SIG-M5 treated with dmso at 0.1 percent for 504 hours (cell line): ENCODE data around the gene IKZF1.

Source experiments
- DNase-seq: peaks from one replicate; lab custom pipeline; 2025; ENCODE audit not compliant: unreplicated experiment; lab: John Stamatoyannopoulos, UW

Gene IKZF1

DNA sequence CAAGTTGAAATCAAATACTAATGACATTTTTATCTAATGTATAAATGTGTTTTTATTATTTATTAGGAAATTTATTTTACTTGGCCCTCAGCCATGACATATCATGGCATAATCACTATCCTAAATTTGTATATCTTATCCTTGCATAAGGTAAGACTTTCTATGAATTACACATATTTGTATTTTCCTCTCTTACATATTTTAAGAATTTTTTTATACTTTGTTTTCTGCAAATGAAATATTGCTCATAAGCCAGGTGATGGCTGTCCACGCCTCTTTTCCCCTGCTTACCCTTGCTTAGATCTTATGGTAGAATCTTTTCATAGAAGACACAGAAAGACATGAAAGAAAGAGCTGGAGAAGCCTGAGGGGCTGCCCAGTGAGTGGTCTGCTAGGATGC, 48.2 kb downstream of the IKZF1 start:
- DNase-seq: no peak

GRCh38 chr7:50353201-50353600, 48.7 kb downstream of the IKZF1 start:
- no peak for DNase-seq

- no peak for DNase-seq
These were observed 49.5 kb downstream of the IKZF1 start for GRCh38 chr7:50353894-50354595.

- DNase-seq: no peak
These were observed 51.3 kb downstream of the IKZF1 start for GRCh38 chr7:50355817-50356178.

- peak; percentile 99 for DNase-seq
These were observed 51.9 kb downstream of the IKZF1 start for GRCh38 chr7:50356212-50356944.

GRCh38 chr7:50356945-50357268, 52.4 kb downstream of the IKZF1 start:
- DNase-seq: no peak

- DNase-seq: no peak
These were observed 52.9 kb downstream of the IKZF1 start for GRCh38 chr7:50357426-50357825.

DNA sequence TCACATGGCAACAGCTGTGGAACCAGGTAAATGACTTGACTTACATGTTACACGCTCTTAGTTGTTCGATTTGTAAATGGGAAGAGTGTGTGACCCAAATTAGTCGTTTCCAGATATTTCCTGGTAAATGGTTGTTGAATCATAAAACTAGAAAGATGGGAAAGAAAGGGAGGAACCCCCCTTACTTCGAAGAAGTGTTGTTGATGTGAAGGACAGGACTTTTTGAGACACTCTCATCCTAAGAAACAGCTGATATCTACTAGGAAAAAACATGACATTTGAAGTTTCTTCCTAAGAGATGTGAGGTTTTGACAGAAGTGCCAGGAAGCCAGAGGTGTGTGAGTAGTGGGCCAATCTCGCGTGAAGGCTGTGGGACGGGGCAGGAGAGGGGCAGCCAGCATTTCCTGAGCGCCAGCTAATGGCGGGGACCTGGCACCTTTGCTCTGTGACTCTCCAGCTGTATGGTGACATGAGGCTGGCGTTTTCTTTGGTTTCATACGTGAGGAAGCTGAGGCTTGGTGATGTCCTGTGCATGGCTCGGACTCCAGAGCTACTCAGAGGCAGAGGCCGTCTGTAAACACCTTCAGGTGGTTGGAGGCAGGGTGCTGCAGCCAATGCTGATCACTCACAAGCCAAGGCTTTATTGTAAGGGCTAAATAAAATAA, 53.7 kb downstream of the IKZF1 start:
- DNase-seq: no peak

- DNase-seq: no peak
These were observed 54.3 kb downstream of the IKZF1 start for GRCh38 chr7:50358779-50359178.

DNA sequence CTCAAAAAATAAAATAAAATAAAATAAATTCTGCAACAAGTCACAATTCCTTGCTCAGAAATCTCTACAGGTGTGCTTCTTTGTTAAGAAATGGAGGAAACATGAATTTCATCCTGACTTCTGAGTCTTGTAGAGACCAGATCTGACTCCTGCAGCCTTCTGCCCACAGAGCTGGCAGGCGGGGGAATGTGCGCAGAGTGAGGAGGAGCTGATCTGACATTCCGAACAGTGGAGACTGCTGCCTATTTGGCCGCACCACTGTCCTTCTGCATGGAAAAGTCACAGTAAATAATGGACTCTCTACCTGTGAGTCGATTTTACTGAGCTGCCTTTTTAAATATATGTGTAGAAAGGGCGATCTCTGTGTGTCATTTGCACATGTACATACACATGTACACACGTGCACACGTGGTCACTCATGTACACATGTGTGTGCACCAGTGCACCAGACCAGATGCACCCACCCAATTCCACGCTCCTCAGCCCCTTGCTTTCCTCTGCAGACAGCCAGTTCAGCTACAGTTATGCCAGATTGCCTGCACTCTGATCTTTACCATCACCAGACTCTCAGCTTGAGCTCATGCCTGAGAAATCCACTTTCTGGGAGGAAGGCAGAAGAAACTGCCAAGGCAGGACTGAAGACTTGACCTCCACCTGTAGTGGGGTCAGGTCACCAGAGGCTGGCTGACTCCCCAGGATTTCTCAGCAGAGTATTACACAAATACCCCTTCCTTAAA, 54.9 kb downstream of the IKZF1 start:
- no peak for DNase-seq

DNA sequence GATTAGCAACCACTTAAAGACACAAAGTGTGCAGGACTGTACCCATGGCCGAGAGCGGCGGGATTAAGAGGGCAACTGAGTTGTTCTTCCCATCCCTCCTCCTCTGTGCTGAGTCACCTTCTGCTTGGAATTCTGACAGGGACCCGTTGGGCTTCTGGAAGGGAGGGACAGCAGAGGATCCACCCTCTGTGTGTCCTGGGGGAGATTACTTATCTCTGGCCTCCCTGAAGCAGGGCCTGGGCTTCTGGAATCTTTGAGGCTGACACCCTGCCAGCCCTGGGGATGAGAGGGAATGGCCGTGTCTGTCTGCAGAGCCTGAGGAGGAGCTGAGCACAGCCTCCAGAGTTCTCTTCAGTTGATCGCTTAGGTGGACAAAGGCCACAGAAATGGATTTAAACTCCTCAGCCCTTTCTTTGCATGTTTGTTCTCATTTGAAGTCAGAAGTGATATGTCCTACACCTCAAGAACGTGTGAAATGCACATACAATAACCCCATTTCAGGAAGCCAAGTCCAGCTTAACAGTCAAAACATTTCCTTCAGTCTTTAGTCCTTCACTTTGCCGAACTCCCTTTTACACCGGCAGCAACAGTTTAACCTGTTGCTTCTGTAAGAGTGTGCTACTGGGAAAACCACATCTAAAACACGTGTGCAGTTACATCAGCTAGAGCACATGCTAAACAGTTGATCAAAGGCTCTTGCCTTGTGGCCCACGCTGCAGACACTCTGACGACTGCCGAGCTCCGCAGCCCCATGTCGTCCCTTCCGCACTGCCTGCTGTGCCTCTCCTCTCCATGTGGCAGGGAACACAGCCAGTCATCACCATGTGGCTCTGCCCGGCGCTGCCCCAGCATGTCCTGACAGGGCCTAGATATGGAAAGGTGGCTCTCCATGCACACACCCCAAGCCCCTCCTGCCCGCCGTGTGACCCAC, 55.7 kb downstream of the IKZF1 start:
- DNase-seq: no peak

GRCh38 chr7:50362142-50362541, 57.6 kb downstream of the IKZF1 start:
- no peak for DNase-seq

GRCh38 chr7:50362712-50363282, 58.3 kb downstream of the IKZF1 start:
- no peak for DNase-seq

DNA sequence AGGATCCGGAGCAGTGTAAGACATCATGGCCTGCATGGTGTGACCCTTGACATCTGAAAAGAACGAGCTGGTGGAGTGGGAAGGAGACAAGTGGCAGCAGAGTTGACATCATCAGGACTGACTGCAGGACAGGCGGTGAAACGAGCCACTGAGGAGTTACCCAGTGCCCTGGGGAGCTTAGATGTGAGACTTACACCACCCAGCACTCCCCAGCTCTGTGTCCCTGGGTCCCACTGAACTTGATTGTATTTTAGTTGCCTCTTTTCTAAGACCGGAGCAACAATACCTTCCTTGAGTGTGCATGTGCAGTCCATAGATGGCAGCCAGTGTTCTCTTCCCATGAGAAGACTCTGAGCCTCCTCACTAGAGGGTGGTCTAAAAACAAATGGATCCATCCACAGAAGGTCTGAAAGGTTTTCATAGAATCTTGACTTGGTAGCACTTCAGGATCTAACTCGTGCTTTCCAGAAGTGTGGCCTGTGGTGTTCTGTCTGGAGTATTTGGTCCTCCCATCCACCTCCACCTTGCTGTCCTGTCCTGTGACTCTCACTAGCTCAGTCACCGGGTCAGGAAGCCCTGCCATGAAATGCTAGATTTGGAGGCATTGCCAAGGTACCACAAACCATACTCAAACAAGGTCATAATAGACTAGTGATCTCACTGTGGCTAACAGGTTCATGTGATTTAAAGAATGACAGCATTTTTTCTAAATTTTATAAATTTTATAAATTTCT, 59.0 kb downstream of the IKZF1 start:
- DNase-seq: no peak

- DNase-seq: no peak
These were observed 60.1 kb downstream of the IKZF1 start for GRCh38 chr7:50364645-50365044.

- DNase-seq: no peak
These were observed 61.8 kb downstream of the IKZF1 start for GRCh38 chr7:50366311-50366710.

DNA sequence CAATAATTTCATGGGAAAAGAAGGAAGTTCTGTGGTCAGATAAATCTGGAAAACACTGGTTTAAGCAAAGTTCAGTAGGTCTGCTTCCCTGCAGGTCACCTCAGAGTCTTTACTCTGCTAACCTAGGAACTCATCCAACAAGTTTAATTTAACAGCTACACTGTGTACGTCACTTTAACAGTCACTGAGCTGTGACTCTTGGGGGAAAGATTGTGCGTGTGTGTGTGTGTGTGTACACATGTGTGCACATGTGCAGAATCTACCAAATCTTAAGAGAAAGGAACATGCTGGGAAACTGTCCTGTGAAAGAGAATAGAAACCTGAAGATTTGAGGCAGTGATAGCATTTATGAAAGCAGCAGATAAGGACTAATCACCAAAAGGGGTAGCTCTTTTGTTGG, 62.6 kb downstream of the IKZF1 start:
- DNase-seq: no peak

DNA sequence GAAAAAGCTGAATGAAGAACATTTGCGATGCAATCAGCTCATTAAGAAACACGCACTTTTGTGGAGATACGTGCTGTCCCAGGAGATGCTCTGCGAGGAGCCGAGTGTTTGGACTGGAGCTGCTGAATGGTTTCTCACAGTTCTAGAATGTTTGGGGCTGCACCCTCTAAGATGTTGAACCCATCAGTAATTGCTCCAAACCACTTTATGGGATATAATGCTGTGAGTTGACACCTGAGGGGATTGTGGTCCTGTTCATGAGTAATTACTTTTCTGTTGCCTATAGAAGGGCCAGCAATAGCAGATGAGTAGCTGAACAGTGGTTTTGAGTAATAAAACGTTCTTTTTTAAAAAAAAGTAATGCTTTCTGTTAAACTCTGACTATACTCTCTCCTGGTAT, 63.1 kb downstream of the IKZF1 start:
- DNase-seq: no peak

GRCh38 chr7:50368366-50368765, 63.9 kb downstream of the IKZF1 start:
- DNase-seq: no peak
